ENCODE data around the gene TMEM183A. TPM values are rescaled to one million over a fixed set of nuclear protein-coding genes. Genes with fewer than 3 reads are reported as not detected.

Gene TMEM183A
- total RNA-seq, 2 donors from 2014 or later = 80.2 to 88.2 TPM

GRCh38 chr1:203072911-203073310 lies 65.7 kb downstream of the TMEM183A start:
- intact Hi-C loops (cut with DNase I) = no loop called here
- no peaks in the 10 kb centered on the region for H3K27me3 ChIP-seq (replicated peaks; ENCODE audit: insufficient read depth)
- 85% methylated on average over 3 of the region's 3 CpGs for WGBS
- no peaks in the 10 kb centered on the region for H3K4me1 ChIP-seq (replicated peaks)
- TF ChIP-seq CTCF (IDR thresholded peaks at IDR 0.05) (no peak), POLR2A (IDR thresholded peaks at IDR 0.05) (no peak), POLR2AphosphoS5 (IDR thresholded peaks at IDR 0.05) (no peak)
- H3K4me3 ChIP-seq = no peak overlapping the region
- DNase-seq (ENCODE audit: low spot score) = no peak
- no peaks in the 10 kb centered on the region for H3K9me3 ChIP-seq
- H3K36me3 ChIP-seq = no peaks in the 10 kb centered on the region
- no peak overlapping the region for H3K27ac ChIP-seq

DNA sequence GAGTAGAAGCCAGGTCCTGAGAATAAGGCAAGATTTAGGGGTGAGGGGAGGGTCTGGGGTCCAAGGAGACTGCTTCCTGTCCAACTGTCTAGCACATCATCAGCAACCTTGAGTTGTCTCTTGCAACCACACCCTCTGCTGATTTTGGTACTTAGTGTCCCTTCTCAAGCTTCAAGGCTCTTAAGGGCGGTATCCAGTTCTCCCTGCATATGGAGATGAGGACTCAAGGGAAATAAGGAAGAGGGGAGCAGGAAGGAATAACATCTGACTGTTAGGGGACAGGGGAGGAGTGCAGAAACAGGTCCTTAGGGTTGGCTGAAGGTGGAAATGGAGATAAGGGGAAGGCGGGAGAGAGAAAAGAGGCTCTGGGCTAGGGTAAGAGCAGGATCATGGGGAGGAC lies 66.3 kb downstream of the TMEM183A start:
- Histone ChIP-seq H3K36me3 (no peaks in the 10 kb centered on the region), H3K27ac (no peak overlapping the region), H3K27me3 (replicated peaks; ENCODE audit: insufficient read depth) (no peaks in the 10 kb centered on the region), H3K4me3 (no peak overlapping the region), H3K9me3 (no peaks in the 10 kb centered on the region), H3K4me1 (replicated peaks) (no peaks in the 10 kb centered on the region)
- intact Hi-C loops (cut with DNase I) = no loop called here
- TF ChIP-seq CTCF (IDR thresholded peaks at IDR 0.05) (no peak), POLR2AphosphoS5 (IDR thresholded peaks at IDR 0.05) (no peak), POLR2A (IDR thresholded peaks at IDR 0.05) (no peak)
- no peak for DNase-seq (ENCODE audit: low spot score)
- WGBS = 98% methylated on average over 2 of the region's 2 CpGs

Other genes starting within 250 kb of the TMEM183A start
- 100 to 1,000 TPM in 1 of 2 donors, 10 to 100 TPM in 1; 48.2 to 110 TPM for gene KDM5B, start 199.0 kb upstream of the TMEM183A start, total RNA-seq
- gene PCAT6, start 196.4 kb upstream of the TMEM183A start, total RNA-seq = 1 to 10 TPM; 6.2 to 9.0 TPM
- gene RABIF, start 118.2 kb upstream of the TMEM183A start, total RNA-seq = 10 to 100 TPM in 1 of 2 donors, 1 to 10 TPM in 1; 6.6 to 14.5 TPM
- 10 to 100 TPM; 33.9 to 56.6 TPM for gene KLHL12, start 80.1 kb upstream of the TMEM183A start, total RNA-seq
- 100 to 1,000 TPM in 1 of 2 donors, 10 to 100 TPM in 1; 86.0 to 148 TPM for gene ADIPOR1, start 49.1 kb upstream of the TMEM183A start, total RNA-seq
- gene CYB5R1, start 40.1 kb upstream of the TMEM183A start, total RNA-seq = 100 to 1,000 TPM in 1 of 2 donors, 10 to 100 TPM in 1; 59.7 to 223 TPM
- 10 to 100 TPM in 1 of 2 donors, under 1 TPM in 1; 0.50 to 16.9 TPM for gene PPFIA4, start 19.1 kb downstream of the TMEM183A start, total RNA-seq
- 1 to 10 TPM in 1 of 2 donors, not detected in 1; 4.4 TPM for gene MYOG, start 78.6 kb downstream of the TMEM183A start, total RNA-seq
- gene ADORA1, start 120.4 kb downstream of the TMEM183A start, total RNA-seq = 10 to 100 TPM in 1 of 2 donors, under 1 TPM in 1; 0.27 to 47.3 TPM
- 1 to 10 TPM in 1 of 2 donors, not detected in 1; 7.7 TPM for gene MYBPH, start 168.5 kb downstream of the TMEM183A start, total RNA-seq
- 10 to 100 TPM in 1 of 2 donors, 1 to 10 TPM in 1; 1.4 to 12.6 TPM for gene CHI3L1, start 179.3 kb downstream of the TMEM183A start, total RNA-seq
- gene CHIT1, start 222.3 kb downstream of the TMEM183A start, total RNA-seq = 1 to 10 TPM in 1 of 2 donors, not detected in 1; 1.5 TPM

Measured in prostate gland (tissue), 2 donors.